ENCODE measurements around the gene KAZALD1.

KAZALD1 gene

DNA sequence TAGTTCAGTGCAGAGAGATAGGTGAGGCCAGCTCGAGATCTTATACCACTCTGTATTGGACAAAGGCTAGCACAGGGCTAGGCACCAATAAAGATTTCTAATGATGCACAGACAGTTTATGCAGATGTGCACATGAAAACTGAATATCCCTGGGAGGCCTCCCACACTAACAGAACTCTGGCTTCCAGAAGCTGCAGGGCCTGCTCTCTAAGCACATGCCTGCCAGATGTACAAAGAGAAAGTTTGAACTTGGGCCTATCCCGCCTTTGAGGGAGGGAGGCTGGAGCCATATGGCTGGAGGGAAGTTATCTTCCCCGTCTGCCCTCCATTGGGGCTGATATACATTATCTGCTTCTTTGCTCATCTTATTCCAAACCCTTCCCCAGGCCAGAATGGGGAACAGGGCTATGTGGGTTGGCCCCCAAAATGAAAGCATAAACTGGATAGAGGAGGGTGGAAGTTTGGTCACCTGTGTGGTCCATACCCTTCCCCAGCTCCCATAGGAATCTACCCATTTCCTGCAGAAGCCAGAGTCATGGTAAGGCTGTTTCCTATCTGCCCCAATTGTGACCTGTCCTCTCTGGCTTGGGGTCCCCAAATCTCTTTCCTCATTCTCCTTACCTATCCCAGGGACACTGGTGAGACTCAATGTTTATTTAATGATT, 3.8 kb downstream of the KAZALD1 start:
- DNase-seq (ENCODE audit: low read depth, low spot score), result no peak
- H3K27ac ChIP-seq, result peak overlapping the region; percentile 47

DNA sequence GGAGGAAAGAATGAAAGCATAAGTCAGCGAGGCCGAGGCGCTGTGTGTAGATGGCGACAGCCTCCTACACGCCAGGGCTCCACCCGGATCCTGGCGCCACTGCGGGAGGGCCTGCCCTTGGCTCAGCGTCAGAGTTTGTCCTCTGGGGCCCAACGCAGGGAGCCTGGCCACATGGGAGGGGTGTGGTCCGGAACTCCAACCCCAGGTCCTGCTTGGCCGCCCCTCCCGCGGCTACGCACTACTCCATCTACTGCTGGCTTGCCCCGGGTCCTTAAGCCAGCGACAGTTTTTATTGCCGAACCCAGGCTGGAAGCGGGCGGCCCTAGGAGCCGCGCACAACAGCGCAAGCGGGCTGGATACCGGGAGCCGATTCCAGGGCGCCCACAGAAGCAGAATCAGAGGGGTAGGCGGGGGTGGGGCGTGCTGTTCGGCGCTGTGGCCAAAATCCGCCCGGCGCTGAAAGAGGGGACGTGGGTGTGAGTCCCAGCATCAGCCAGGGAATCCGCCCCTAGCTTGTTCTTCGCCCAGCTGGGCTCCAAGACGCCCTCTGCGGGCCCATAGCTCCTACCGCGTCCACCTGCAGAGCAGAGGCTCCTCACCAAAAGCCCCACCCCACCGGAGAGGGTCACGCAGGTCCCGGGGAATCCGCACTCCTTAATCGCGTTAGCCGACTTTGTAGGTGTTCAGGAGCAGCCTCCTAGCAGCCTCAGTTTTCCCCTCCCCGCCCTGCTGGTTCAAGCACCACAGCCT, 4.5 kb downstream of the KAZALD1 start:
- H3K27ac ChIP-seq, result peak overlapping the region; percentile 47
- no peak for DNase-seq (ENCODE audit: low read depth, low spot score)

DNA sequence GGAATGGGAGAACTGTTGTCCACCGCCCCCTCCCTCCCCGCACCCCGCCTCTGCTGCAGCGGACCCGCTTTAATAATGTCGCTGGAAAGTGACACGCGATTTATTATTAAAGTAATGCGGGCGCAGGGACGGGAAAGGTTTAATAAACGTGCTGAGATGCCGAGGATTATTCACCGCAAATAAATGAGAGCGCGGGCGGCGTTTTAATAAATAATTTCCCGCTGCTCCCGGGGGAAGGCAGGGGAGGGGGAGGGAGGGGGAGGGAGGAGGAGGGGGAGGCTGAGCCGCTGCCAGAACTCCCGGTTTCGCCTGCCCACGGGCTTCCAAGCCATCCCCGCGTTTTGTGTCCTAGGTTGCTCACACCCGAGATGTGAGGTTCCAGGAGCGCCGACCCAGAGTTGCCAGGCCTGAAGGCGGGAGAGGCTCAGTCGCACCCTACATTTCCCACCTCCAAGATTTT, 5.1 kb downstream of the KAZALD1 start:
- DNase-seq (ENCODE audit: low read depth, low spot score), result no peak
- peak overlapping the region; percentile 47 for H3K27ac ChIP-seq

DNA sequence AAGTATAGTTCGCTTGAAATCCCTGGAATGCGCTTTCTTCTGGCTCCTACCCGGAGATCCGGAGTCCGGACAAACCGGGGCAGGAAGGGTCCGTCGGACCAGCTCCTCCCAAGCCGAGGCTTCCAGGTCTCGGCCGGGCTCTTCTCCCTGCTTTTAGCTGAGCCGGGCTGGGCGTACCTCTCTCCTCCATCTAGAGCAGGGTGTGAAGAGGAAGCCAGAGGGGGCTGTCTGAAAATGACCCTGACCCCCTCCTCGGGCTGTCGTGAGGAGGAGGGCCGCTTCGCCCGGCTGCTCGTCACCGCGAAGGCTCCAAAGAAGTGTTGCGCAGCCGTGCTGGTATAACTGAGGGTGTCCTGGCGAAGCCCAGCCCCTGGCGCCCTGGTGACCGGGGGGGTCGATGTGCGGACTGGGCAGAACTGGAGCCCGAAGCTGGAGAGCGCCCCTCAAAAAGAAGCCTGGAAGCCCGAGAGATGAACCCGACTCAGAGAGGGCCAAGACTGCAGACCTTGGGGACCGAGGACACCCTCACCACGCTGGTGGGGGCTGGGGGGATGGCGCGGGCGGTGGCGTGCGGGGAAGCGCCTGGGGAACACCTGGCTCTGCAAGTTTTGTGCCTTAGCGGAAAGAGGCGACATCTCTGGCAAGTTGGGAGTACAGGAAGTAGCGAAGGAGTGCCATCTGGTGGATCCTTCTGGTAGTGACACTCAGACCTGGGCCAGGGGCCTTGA, 5.7 kb downstream of the KAZALD1 start:
- H3K27ac ChIP-seq, result peak overlapping the region; percentile 13
- no peak for DNase-seq (ENCODE audit: low read depth, low spot score)

DNA sequence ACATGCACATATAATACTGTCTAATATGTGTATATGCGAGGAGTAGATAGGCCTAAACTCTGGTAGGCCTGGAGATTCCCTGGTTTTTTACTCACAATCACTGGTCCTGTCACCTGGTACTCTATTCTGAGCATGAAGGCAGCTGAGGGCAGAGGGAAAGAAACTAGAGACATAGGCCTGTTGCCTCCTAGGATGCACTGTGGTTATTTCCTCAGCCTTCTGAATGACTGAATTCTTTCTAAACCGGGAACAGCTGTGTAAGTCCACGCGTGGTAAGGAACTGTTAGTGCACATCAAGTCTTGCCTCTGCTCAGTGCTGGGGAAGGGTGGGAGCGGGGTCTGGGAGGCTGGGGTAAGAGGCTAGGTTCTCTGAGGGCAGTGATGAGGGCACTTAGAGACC, 7.7 kb downstream of the KAZALD1 start:
- DNase-seq (ENCODE audit: low read depth, low spot score), result no peak
- H3K27ac ChIP-seq, result no peak overlapping the region

DNA sequence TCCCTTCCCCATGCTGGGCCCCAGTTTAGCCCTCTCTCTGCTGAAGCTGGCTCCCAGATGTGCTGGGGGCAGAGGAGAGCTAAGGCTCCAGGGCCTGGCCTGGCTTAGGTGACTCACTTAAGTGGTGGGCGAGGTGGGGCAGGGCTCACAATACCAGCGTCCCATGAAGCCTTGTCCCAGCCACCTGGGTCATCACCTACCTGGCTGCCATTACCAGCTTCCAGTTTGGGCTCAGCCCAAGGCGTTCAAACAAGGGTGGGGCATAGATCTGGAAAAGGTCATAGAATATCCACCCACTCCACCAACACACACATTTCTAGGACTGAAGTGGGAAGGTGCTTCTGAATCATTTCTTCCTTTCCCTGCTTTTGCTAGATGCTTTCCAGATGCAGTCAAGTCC, 8.3 kb downstream of the KAZALD1 start:
- H3K27ac ChIP-seq, result no peak overlapping the region
- no peak for DNase-seq (ENCODE audit: low read depth, low spot score)

DNA sequence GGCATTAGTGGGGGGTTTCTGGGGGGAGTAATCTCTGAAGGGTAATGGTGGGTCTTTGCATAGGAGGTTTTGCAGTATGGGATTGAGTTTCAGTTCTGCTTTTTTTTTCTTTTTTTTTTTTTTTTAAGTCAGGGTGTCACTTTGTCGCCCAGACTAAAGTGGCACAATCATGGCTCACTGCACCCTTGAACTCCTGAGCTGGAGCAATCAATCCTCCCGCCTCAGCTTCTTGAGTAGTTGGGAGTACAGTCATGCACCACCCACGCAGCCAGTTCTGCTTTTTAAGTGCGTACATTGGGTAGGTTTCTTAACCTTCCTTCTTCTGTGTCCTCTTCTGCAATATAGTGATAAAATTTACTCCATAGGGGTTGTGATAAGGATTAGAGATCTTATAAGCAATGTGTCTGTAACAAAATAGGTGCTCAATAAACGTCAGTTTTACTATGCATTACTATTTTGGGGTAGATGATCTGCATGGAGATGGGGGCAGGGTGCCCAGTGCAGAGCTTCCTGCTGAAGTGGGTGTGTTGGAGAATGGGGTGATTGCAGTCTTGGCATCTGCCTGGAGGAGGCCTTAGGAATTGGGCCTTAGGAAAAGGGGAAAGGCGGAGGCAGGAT, 9.6 kb downstream of the KAZALD1 start:
- no peak overlapping the region for H3K27ac ChIP-seq
- DNase-seq (ENCODE audit: low read depth, low spot score), result no peak

DNA sequence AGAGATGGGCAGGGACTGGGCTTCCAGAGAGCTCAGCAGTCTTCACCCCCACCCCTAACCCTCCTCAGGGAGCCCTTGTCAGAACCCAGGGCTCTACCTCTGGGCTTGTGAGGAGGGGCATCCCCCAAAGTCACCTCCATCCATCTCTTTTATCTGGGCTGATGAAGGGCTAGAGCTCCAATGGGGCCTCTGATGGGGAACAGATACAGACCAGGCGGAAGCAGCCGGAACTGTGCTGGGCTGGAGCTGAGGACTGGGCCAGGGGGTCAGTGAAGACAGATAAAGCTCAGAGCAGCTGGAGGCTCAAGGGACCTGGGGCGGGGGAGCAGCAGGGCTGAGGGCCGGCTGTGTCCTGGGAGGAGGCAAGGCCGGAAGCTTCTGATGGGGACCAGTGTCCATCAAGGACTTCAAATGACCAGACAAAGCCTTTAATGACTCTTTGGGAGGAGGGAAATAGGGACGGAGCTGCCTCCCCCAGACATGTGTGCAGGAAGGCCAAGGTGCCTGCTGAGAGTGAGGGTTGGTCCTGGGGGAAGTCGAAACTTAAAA, 10.2 kb downstream of the KAZALD1 start:
- DNase-seq (ENCODE audit: low read depth, low spot score), result no peak
- H3K27ac ChIP-seq, result no peak overlapping the region

DNA sequence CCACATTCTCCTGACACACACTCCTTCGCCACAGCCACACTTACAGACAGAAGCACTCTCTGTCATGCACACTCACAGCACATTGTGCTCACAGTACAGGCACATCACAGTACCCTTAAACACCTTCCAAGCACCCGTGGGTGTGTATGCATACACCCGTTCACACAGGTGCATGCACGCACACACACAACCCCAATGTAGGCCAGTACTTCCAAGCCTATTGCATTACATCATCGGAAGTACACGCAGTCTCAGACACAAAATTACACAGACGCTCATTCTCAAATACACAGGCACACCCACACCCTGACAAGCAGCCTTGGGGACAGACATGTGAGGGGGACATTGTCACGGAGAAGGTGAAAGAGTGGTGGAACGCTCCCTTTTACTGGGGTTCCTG, 11.1 kb downstream of the KAZALD1 start:
- DNase-seq (ENCODE audit: low read depth, low spot score), result no peak
- H3K27ac ChIP-seq, result no peak overlapping the region

DNA sequence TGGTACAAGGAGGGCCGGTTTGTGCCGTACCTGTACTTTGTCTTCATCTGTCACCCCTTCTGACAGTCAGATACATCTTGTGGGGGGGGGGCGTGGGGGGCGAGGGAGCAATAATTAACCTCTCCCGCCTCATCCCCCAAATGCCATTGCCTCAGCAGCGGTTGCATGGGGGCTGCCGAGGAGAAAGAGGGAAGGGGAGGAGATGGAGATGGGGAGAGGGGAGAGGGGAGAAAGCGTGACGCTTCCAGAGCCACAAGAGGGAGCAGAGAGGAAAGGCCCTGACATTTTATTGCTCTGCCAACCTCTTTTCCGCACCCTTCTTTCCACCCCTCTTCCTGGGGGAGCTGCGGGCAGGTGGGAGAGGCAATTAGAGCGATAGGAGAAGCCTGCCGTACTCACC, 11.8 kb downstream of the KAZALD1 start:
- H3K27ac ChIP-seq, result no peak overlapping the region
- DNase-seq (ENCODE audit: low read depth, low spot score), result no peak

DNA sequence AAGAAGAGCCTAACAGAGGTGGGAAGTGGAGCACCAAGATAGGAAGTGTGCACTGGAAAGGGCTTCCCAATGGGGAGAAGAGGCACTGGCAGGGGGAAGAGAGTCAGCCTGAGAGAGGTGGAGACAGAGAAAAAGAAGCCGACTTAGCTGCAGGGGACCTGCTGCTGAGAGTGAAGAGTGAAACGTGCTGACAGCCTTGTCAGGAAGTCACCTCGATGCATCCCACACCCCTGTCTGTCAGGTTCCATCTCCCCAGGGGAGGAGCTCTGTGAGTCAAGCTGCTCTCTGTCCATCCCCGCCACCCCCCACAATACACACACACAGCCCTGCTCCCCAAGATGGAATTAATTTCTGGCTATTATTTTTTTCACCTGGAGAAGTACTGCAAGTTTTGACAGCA, 14.0 kb downstream of the KAZALD1 start:
- DNase-seq (ENCODE audit: low read depth, low spot score), result no peak
- H3K27ac ChIP-seq, result no peak overlapping the region

DNA sequence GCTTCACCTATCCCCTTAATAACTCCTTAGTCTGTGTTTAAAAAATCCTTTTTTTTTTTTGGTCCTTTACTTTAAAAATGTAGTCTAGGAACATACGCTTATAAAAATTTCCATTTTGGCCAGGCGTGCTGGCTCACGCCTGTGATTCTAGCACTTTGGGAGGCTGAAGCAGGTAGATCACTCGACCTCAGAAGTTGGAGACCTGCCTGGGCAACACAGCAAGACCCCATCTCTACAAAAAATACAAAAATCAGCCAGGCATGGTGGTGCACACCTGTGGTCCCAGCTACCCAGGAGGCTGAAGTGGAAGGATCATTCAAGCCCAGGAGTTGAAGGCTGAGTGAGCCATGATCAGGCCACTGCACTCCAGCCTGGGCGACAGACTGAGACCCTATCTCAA, 14.8 kb downstream of the KAZALD1 start:
- H3K27ac ChIP-seq, result no peak overlapping the region
- no peak for DNase-seq (ENCODE audit: low read depth, low spot score)

DNA sequence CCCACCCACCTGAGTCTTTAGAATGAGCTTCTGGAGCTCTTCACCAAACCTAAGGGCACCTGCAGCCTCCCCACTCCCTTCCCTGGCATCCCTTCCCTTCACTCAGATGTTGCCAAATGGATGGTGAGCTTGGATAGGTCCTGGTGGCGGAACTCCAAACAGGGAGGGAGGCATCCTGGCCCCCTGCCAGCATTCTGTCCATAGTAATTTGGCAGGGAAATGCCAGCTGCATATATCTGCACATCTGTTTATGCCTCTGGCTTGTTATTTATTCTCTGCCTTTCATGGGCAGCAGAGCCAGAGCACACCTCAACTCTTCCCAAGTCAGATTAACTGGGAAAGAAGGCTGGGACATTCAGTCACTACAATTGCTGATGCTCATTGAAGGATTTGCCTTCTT, 18.1 kb downstream of the KAZALD1 start:
- H3K27ac ChIP-seq, result no peak overlapping the region
- DNase-seq (ENCODE audit: low read depth, low spot score), result no peak

DNA sequence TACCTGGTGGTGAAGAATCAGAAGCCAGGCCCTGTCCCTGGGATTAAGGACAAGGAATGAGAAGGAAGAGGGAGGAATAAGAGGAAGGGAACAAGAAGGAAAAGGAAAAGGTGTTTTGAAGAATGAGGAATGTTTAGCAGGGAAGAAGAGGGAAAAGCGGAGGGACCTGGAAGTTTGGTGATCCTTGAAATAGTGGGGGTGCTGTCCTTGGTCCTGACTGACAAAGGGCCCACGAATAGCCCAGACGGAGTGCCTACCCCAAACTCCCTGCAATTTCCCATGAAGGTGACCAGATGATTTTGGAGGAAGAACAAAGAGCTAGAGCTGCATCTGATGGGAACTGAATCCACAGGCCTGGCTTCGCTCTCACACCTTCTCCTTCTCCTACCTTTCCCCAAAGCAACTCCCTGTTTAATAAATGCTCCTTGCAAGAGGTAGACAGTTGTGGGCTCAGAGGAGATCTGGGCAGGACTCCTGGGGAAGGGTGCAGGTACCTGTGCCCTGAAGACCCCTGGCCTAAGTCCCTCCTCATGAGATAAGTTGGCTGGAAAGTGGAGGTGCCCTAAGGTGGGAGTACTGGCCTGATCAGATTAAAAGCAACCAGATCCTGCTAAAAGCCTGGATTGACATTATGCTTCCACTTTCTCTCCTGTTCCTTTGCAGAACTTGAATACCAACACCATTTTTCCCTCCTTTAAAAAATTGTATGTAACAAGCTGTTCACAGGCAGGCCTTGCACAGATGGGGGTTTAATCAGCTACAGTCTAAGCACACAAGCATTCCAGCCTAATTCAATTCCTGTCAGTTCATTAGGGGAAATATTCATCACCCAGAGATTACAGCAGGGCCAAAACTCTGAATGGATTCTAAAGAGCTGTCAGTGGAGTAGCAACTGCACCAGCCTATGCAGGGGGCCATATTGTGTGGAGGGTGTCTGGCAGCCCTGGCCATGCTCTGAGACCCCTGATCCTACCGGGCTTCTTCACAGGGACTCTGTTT, 19.4 kb downstream of the KAZALD1 start:
- no peak for DNase-seq (ENCODE audit: low read depth, low spot score)
- no peak overlapping the region for H3K27ac ChIP-seq

DNA sequence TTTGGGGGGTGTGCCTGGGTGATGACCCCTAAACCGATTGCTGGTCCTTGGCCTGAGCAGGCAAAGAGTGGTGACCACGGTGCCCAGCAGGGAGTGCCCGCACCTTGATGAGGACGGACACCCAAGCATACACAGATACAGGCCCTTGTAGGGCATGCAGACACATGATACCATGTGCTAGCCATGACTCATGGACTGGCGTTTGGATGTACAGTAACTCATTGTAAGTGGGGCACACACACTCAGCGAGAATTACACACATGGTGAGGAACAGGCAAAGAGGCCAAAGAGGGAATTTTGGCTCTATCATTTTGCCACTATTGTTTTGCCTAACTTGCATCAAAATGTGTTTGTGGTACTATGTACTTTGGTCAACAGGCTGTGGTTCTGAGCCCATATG, 24.1 kb downstream of the KAZALD1 start:
- DNase-seq (ENCODE audit: low read depth, low spot score), result peak; percentile 78
- no peak overlapping the region for H3K27ac ChIP-seq

DNA sequence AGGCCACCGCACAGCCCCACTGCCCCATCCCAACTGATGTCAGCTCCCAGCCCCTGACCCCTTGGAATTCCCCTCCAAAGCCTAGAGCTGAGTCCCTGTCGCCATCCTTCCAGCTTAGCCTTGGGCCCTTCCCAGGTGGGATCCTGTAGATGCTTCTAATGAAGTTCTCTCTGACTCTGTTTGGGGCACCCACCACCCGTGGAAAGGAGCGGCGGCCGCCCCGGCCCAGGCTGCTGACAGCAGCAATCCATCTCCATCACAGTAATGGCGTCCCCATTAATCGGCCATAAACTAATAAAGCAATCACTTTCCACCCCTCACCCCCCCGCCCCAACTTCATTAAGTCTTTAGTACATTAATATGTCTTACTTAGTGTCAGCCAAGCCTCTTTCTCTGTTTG, 25.6 kb downstream of the KAZALD1 start:
- H3K27ac ChIP-seq, result no peak overlapping the region
- DNase-seq (ENCODE audit: low read depth, low spot score), result no peak

DNA sequence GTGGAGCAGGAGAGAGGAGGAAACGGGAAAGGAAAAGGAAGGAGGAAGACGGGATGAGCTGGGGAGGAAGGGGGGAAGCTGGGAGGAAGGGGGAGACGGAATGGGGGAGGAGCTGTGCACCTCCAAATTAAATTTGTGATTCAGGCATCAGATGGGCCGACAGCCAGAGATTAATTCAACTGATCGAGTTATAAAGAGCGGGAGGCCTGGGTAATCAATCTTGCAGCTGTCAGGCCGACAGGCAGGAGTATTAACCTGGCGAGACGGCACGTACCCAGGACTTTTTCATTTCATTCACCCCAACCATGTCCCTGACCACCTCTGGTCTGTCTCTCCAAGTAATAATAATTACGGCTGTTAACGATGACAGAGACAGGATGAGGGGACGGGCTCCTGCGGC, 26.2 kb downstream of the KAZALD1 start:
- DNase-seq (ENCODE audit: low read depth, low spot score), result no peak
- H3K27ac ChIP-seq, result no peak overlapping the region

DNA sequence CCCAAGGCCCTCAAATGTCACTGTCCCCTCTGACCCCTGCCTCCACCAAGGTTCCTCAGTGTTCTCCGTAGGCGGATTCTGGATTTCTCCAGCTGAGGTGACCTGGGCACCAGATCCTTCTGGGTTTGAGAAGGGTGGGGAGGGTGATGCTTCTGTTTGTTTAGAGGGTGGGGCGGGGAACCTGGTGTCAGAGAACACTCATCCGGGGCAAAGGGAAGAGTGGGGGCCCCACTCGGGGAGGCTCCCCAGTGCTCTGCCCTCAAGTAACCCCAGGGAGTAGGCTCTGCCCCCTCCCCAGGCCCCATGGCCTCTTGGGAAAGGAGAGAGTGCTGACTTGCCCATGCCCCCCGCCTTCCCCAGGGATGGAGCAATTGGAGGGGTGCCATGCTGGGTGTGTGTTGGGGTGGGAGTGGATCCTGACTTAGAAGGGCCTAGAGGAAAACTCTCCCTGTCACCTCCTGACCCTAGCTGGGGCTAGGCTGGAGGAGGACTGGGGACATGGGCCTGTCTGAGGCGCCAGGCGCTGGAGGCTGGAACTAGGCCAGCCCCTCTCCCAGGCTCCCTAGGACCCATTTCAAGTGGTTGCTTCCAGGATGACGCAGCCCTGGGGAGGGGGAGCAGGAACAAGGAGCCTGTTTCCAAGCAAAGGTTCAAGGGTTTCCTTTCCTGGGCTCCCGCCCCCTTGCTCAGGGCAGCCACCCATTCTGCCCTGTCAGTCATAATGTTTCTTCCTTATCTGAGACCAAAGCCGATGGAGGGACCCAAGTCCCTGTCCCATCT, 27.9 kb downstream of the KAZALD1 start:
- DNase-seq (ENCODE audit: low read depth, low spot score), result no peak
- no peak overlapping the region for H3K27ac ChIP-seq

DNA sequence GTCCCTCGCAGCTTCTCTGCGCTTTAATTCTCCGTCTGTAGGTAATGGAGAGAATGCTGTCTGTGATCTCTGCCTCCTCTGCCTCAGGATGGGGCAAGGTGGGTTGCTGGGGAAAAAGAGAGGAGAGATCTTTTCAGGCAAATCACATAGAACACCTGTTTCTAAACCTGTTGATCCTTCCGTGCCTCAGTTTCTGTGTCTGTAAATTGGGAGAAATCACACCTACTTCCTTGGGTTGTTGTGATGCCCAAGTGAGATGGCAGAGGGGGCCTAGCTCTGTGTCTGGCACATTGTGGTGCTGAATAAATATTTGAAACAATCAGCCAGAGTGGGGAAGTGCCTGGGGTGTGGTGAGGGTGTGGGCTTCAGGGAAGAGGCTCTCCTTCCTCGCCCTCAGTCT, 28.8 kb downstream of the KAZALD1 start:
- H3K27ac ChIP-seq, result no peak overlapping the region
- DNase-seq (ENCODE audit: low read depth, low spot score), result no peak

Measured in epithelial cell of prostate (primary cell).